K562 (cell line): ENCODE measurements around the gene SUSD5. TPM values are rescaled to one million over a fixed set of nuclear protein-coding genes. Genes with fewer than 3 reads are reported as not detected.
A peak's percentile ranks its signal among the peaks of the same experiment; 100 is the strongest.

Experiments
- CXXC5 ChIP-seq: fragments of 250-450 bp; sonication (Bioruptor Pico); IDR thresholded peaks from 2 replicates; pipeline ENCODE4 v1.8.0; 2022; ENCODE audit warnings: inconsistent platforms, mild to moderate bottlenecking, moderate library complexity
- ELK3 ChIP-seq: fragments of 450-650 bp; formaldehyde crosslinking; IDR thresholded peaks from 2 replicates; pipeline ENCODE4 v1.4.0; 2020; ENCODE audit warnings: mild to moderate bottlenecking
- FOSL1 ChIP-seq: fragments of 200-800 bp; sonication (Bioruptor generic); conservative IDR thresholded peaks from 2 replicates; pipeline ENCODE4 v1.6.1; 2016; ENCODE audit warnings: missing genetic modification characterization, missing compliant biosample characterization
- NR2C1 ChIP-seq, 2 experiments: fragments of 450-650 bp; IDR thresholded peaks; 2 replicates each; pipeline ENCODE4 v1.6.1; 2017; ENCODE audit warnings: mild to moderate bottlenecking in 2 of 2, antibody characterized with exemption in 1 of 2, inconsistent platforms in 1 of 2, missing compliant biosample characterization in 1 of 2, missing genetic modification characterization in 1 of 2
- VEZF1 ChIP-seq: fragments of 200-800 bp; sonication (Bioruptor generic); IDR thresholded peaks from 2 replicates; pipeline ENCODE4 v1.6.1; 2017; ENCODE audit warnings: missing genetic modification characterization, missing compliant biosample characterization
- ZFP91 ChIP-seq: sonication (generic); formaldehyde crosslinking; IDR thresholded peaks from 2 replicates; pipeline ENCODE4 v1.8.0; 2022; ENCODE audit warnings: mild to moderate bottlenecking, missing genetic modification reagents
- ZKSCAN8 ChIP-seq: fragments of 200-800 bp; sonication (Bioruptor generic); IDR thresholded peaks from 2 replicates; pipeline ENCODE4 v1.6.1; 2016; ENCODE audit warnings: missing genetic modification characterization, missing compliant biosample characterization
- ZNF318 ChIP-seq, 2 experiments: fragments of 450-650 bp; IDR thresholded peaks; 2 replicates each; pipeline ENCODE4 v1.6.1; 2016; ENCODE audit warnings: mild to moderate bottlenecking in 2 of 2, borderline replicate concordance in 1 of 2, low read depth in 1 of 2, moderate library complexity in 1 of 2
- ZNF644 ChIP-seq: fragments of 200-800 bp; sonication (Bioruptor generic); IDR thresholded peaks from 2 replicates; pipeline ENCODE4 v1.6.1; 2016; ENCODE audit warnings: low read depth, missing genetic modification characterization, missing compliant biosample characterization
- polyA plus RNA-seq, 8 experiments: library from polyadenylated mRNA; depleted of rRNA in 4 of 8; stranded (reverse) in 5 of 8; unstranded in 3 of 8; fragments of >200 nt; fragmentation: Nextera tagmentation in 2 of 8; fragmentation: Illumina TruSeq in 1 of 8; extraction: Ambion mirVana in 2 of 8; extraction: Trizol in 1 of 8; gene quantifications; 2 replicates each; pipeline versions ENCODE4 v1.2.1 to v1.2.3, GENCODE V29; 2011 to 2014; ENCODE audit warnings: inconsistent platforms in 1 of 8, missing spikeins in 1 of 8
- total RNA-seq, 7 experiments: library from RNA; depleted of rRNA in 6 of 7; stranded (reverse); fragments of >200 nt in 6 of 7; fragmentation: Illumina TruSeq in 2 of 7; extraction: Trizol in 2 of 7; gene quantifications; 2 replicates each; pipeline versions ENCODE4 v1.2.1 to v1.2.3, GENCODE V29; 2011 to 2021; ENCODE audit warnings: low replicate concordance in 1 of 7

SUSD5 gene
- total and polyA plus RNA-seq, 9 of the 15 experiments (the other 6 are each of a cell fraction or from before 2014, with no cell fraction given) = not detected

GRCh38 chr3:33115024-33115768 is 103.4 kb downstream of the SUSD5 start (continued):
- TF ChIP-seq ZNF318 (IDR thresholded peaks at IDR 0.05; ENCODE audit: borderline replicate concordance in 1 of 2, low read depth in 1 of 2) = peak in 1 of 2 experiments; percentile 82; a peak in 1 of 4 replicates
- peak; percentile 97 for TF ChIP-seq FOSL1 (tag)
- TF ChIP-seq NR2C1 (IDR thresholded peaks at IDR 0.05) = no peak
- TF ChIP-seq NR2C1 (tag; IDR thresholded peaks at IDR 0.05) = 0 out of 2 replicates have a peak, but pooled peaks have one; percentile 19
- peak; percentile 78; the same call in 1 of the 2 replicates for TF ChIP-seq ZFP91 (CRISPR knock-in tag)
- no peak for TF ChIP-seq ELK3 (CRISPR knock-in tag)
- peak; percentile 49; the same call in 1 of the 2 replicates for TF ChIP-seq ZKSCAN8 (CRISPR knock-in tag)
- TF ChIP-seq ZNF644 = 0 out of 2 replicates have a peak, but pooled peaks have one; percentile 31
- TF ChIP-seq CXXC5 (CRISPR knock-in tag) = peak; percentile 5; the same call in 1 of the 2 replicates
- 0 out of 2 replicates have a peak, but pooled peaks have one; percentile 1 for TF ChIP-seq VEZF1 (CRISPR knock-in tag)
